ENCODE data around the gene SORT1.

DNA sequence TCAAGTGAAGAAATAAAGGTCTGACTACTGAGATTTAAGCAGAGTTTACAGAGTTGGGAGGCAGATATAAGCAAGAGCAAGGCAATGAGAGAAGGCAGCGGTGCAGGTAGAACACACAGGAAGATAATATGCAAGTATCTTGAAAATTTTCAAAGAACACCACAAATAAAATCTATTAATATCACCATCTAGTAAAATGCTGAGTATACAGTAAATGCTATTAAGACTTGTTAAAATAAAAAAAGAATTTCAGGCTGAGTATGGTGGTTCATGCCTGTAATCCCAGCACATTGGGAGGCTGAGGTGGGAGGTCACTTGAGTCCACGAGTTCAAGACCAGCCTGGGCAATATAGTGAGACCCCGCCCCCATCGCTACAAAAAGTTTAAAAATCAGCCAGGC is 20.0 kb downstream of the SORT1 start:
- TF ChIP-seq, protein P1, sequence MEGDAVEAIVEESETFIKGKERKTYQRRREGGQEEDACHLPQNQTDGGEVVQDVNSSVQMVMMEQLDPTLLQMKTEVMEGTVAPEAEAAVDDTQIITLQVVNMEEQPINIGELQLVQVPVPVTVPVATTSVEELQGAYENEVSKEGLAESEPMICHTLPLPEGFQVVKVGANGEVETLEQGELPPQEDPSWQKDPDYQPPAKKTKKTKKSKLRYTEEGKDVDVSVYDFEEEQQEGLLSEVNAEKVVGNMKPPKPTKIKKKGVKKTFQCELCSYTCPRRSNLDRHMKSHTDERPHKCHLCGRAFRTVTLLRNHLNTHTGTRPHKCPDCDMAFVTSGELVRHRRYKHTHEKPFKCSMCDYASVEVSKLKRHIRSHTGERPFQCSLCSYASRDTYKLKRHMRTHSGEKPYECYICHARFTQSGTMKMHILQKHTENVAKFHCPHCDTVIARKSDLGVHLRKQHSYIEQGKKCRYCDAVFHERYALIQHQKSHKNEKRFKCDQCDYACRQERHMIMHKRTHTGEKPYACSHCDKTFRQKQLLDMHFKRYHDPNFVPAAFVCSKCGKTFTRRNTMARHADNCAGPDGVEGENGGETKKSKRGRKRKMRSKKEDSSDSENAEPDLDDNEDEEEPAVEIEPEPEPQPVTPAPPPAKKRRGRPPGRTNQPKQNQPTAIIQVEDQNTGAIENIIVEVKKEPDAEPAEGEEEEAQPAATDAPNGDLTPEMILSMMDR (IDR thresholded peaks at IDR 0.05) = no peak
- TF ChIP-seq POLR2A (IDR thresholded peaks at IDR 0.05) = no peak
